Putamen (tissue), 1 donor: ENCODE data around the gene DOCK4.

Source experiments
- DNase-seq: peaks from one replicate; pipeline ENCODE4 v3.0.0-alpha.2; 2016; ENCODE audit warnings: low spot score

Gene DOCK4

DNA sequence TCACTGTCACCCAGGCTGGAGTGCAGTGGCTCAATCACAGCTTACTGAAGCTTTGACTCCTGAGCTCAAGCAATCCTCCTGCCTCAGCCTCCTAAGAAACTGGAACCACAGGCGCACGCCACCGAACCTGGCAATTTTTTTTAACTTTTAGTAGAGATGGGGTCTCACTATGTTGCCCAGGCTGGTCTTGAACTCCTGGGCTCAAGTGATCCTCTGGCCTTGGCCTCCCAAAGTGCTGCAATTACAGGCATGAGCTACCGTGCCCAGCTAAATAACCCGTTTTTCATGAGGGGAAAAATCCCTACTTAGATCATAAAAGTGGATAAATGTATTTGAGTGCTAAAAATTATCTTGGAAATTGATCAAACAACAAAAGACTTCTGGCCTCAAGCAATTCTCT, 443.4 kb downstream of the DOCK4 start:
- no peak for DNase-seq

DNA sequence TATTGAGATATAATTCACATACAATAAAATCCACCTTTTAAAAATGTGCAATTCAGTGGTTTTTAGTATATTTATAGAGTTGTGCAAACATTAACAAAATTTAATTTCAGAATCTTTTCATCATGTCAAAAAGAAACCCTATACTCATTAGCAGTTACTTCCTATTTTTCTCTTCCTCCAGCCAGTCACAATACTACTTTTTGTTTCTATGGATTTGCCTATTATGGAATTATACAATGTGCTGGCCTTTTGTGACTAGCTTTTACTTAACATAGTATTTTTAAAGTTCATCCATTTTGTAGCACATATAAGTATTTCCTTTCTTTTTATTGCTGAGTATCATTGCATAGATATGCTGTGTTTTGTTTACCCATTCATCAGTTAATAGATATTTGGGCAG, 444.0 kb downstream of the DOCK4 start:
- DNase-seq = no peak

DNA sequence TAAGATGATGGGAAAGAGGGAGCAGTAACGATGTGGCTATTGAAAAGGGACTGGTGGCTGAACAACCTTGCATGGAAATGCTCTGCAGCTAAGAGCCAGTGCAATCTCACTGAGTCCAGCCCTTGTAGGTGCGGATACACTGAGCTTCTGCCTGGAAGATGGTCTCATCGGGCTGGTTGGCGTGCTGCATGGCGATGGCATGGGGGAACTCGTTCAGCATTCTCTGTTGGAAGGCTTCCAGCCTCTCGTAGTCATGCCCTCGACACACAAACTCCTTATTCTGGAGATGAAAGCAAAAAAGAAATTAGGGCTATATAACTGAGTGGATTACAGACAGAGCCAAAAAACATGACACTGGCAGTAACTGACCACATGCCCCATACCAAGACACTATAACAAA, 446.2 kb downstream of the DOCK4 start:
- no peak for DNase-seq

DNA sequence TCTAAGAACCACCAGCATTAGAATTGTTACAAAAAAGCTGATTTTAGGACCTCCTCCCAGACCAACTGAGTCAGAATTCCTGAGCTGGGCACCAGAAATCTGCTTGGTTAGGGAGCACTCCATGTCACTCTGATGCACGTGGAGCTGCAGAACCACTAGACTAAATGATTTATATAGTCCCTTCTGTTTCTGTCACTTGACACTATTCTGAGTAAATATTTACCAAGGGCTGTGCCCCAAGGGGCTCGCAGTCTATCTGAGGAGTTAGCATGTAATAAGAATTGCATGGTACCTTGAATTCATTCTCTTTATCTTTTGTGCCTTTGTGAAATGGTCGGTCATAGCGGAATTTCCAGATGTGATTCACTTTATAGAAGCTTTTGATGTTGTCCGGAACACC, 447.9 kb downstream of the DOCK4 start:
- no peak for DNase-seq

DNA sequence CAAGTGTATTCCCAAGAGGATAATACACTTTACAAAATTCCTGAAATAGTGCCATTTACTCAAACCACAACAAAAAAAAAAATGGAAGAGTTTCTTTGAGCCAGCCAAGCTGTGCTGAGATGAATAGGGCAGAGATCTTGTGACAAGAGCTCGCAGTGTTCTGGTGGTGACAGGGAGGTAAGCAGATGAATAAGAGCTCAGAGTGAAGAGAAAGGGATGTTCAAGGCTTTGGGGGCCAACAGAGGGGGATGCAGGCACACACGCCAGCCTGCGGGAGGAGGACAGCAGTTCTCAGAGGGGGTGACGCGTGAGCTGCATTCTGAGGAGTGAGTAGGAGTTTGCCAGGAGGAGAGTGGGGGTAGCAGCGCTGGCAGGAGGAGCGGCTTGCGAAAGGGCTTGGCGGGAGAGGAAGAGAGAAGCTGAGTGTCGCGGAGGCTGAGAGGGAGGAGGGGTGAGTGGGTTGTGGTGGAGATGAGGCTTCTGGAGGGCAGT, 449.5 kb downstream of the DOCK4 start:
- peak; percentile 91 for DNase-seq

DNA sequence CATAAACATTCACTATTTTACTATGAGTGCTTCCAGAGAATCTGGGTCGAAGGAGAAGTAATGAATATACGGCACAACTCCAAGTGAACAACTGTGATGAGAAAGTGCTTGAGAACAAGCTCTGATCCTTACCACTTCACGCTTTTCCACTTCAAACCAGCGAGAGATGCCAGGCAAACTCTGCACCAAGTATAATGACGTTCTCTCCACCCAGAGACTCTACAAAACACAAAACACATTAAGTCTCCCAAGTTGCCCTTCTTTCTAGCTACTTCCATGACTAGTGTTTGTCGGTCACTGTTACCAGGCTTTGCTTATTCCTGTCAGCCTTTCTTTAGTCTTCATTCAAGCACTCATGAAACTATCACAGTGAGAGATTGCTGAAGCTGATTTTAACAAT, 450.8 kb downstream of the DOCK4 start:
- no peak for DNase-seq

DNA sequence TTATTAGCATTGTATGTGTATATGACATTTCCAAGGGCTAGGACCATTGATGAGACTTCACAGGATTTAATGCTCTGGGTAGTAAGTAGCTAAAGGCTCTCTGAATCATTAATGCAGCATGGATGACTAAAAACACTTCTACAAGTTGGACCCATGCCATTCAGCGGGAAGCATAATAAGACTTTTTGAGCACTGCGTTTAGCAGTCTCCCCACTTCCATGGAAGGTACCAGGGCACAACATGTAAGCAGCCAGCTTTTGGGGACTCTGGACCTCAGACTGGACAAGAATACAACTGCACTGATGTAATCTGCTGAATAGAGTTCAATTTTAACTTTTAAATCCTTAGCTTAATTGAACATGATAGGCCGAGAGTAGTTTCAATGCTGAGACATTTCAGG, 452.2 kb downstream of the DOCK4 start:
- peak; percentile 45 for DNase-seq

DNA sequence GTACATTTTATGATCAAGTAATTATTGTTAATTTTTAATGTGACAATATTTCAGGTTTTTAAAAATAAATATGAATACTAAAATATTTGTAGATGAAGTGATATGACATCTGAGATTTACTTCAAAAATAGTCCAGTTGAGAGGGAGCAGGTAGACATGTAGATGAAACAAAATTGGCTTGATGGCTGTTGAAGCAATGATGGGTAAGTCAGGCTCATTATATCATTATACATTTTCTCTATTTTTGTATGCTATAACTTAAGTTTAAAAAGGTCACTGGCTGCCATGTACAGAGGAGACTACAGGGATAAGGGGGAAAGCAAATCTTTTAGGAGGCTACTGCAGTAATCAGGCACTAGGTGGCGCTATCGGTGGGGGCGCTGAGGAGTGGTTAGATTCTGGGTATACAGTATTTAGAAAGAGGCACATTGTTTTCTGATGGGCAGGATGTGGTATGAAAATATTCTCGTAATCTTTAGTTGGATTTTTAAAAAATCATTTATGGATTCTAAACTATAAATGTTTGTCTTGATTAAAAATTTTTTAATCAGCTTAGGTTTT, 454.1 kb downstream of the DOCK4 start:
- DNase-seq = peak; percentile 56

DNA sequence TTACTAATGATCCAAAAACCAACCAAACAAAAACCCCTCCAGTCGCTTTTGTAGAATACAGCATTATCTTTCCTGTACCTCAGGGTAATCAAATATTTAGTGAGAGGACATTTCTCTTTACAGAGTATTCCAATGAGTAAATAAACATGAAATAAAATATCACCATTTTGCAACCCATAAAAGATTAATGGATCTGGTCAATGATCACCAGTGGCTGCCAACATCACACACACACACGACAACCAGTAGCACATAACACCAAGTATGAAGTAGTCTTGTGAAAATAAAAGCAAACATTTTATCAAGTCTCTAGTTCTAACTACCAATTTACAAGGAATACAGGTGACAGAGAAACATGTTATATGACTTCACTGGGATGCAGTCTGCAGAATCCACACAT, 455.3 kb downstream of the DOCK4 start:
- DNase-seq = no peak

DNA sequence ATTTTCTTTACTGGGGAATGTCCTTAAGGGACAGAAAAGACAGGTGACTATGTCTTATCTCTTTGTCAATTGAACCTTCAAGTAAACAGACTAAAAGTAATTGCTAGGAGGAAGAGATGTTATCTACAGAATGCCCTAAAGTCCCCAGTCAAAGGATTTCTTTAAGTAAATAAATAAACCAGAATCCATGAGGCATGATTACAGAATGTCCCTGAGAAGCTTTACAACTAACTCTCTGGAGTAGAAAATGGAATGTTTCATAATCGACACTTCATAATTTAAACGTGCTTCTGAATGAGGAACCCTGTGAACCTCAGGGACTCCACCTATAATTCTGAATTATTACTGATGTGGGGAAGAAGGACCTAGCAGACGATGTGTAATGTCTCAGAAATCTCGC, 456.0 kb downstream of the DOCK4 start:
- no peak for DNase-seq

DNA sequence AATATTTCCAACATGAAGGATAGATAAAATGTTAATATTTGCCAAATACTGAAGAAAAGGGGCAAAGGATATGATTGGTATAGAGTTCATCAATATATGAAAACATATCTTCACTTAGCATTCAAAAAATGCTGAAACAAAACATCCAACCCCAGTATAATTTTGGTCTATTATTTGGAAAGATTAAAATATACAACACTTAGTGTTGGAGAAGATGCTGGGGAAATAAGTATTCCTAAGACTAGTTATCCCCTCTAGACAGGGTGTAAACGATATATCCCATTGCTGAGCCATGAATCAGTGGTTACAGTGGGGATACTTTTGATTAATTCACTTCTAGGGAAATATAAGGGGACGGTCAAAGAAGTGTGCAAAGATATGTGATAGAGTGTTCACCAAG, 456.6 kb downstream of the DOCK4 start:
- no peak for DNase-seq

DNA sequence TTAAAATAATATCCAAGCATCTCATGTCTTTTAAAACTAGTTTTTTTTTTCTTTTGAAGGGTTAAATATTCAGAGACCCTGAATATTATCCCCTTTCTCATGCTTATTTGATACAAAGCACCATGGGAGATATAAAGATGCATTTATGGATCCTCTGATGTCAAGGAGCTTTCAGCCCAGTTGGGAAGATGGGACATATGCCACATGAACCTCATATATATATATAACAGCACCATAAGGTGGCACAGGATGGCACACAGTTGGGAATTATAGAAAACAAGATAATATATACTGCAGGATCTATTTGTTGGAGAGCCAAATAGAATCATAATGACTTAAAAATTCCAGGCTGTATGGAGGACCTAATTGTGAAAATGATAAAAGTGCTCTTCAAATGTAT, 458.5 kb downstream of the DOCK4 start:
- no peak for DNase-seq

DNA sequence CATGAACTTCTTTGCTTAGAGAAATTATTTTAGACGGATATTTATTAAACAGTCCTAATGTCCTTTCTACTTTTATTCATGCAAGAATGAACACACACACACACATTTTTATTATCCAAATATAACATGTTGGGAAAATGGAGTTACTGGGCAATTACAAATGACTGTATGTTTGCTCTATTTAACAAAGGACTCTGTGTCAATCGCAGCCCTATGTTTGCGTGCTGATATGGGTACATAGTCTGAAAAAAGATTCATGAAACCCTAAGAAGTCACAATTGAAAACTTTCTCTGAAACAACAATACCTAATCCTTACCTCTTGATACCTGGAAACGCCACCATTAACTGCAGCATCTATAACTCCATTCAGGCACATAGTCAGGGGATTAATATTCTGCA, 459.2 kb downstream of the DOCK4 start:
- no peak for DNase-seq

DNA sequence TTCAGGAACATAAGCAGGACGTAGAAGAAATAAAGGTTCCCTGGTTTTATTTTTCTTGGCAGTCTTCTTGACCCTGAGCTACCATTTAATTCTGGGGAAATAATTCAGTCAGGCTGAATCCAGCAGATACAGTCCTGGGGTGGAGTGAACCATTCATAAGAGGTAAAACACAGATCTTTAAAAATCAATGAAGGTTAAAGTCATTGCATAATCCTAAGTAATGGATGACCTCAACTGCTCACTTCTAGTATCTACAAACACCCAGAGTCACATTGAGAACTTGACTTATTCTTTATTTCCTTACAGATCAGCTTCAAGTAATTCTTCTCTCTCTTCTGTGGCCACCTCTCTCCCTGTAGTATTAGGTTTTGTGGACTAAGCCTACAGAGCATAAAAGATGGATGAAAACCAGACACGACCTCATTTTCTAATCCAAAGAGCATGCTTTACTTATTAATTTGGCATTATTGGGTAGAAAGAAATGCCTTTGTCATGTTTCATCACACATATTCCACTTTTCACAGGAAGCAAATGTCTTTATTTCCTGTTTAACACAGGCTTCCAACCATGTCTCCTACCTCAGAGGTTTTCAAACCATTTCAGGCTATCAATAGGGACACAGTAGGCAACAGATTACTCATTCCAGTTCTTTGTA, 461.6 kb downstream of the DOCK4 start:
- DNase-seq = no peak

DNA sequence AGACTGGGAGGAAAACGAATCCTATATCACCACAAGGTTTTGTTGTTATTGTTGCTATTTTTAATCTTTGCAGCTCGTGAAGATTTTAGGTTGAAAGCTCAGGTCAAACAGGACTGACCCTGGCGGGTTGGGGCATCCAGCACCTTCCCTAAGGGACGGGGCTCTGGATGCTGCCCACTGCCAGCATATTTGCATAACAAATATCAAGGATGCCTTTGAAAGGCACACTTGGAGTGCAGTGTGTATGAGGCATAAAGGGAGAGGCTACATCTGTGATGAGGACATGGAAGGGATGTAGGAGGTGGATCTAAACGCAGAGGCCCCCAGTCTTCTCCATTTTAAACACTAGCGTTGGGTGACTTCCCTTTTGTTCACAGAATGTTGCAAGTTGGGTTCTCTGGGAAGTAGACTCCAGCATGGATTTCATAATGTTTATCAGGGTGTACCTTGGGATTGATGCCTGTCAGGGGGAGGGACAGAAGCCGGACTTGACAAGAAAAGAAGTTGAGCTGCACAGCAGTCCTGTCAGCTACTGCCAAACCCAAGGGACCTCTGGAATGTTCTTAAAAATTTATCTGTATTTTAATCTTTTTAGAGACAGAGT, 462.9 kb downstream of the DOCK4 start:
- no peak for DNase-seq

DNA sequence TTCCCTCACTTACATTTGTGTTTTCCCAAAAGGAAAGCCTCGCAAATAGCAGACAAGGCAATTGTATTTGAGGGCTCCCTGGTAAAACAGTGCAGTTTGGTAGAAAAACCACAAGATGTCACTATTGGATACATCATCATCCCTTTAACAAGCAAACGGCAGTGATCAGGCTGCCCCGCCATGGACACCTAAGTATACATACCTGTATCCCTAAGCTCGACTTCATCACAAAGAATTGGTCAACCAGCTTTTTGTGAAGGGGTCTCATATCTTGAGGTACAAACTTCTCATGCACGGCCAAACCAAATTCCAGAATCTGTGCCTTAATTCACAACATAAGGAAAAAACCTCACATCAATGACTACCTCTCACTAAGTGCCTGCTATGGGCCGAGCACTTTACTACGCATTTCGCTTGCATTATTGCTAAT, 464.4 kb downstream of the DOCK4 start:
- peak; percentile 78 for DNase-seq

DNA sequence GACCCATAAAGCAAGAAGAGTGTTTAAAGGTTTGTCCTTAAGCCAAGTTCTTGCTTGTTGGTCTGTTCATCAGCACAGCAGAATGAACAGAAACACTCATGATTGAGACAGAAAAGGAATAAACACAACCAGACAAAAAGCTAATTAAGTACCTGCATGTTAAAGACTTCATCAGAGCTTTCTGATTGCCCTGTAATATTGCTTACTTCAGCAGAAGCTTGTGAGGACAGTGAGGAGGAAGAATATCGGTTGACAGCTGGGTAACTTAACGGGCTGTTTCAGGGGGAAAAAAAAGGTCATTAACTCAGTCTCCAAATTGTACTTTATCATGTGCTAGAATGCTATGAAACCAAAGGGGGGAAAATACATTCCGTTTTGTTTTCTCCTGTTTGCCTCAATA, 465.3 kb downstream of the DOCK4 start:
- DNase-seq = no peak

DNA sequence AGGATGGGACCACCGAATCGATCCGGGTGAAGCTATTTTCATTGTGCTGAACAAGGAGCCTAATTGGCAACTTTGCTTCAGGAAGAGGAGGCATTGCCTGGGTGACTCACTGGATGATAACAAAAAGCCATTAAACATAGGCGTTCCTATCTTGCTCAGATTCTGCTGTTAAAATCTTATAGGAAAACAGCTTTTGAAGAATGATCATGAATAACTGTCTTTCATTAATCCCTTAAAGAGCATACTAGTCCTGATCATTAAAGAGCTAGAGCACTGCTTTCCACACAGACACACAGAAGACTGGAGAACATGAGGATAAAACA, 469.7 kb downstream of the DOCK4 start:
- no peak for DNase-seq

DNA sequence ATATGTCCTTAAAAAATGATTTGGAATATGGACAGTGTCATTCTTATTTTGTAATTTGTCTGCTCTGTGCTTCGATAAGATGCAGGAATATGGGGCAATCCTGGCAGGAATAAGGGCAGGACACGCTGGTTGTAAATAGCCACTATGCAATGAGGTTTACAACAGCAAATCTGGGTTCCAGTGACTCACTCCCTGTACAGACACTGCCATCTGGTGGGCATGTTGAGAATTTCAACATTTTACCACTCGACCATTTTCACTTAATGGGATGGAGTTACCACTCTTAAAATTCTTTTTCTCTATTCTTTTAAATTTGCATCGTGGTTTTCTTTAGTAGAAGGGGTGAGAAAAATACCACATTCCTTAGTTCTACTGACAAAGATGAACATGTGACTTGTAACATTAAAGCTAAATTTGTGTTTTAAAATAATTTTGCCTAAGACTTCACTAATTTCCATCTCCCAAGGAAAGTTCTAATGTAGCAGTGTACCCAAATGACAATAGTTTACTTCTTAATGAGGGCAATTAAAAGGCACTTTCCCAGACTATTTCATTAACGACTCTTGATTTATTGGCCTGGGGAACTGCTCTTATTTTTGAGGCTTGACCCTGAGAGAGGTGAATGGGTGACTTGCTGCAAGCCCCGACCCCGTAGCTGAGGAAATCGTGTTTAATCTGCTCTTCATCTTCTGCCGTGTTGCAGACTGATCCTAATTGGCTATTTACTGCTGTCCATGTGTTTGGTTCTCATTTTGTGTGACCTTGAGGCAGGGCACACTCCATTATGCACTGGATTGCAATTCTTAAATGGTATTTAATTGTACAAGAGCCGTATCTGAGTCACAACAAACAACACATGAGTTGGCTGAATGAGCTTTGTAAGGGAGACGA, 470.3 kb downstream of the DOCK4 start:
- peak; percentile 64 for DNase-seq

DNA sequence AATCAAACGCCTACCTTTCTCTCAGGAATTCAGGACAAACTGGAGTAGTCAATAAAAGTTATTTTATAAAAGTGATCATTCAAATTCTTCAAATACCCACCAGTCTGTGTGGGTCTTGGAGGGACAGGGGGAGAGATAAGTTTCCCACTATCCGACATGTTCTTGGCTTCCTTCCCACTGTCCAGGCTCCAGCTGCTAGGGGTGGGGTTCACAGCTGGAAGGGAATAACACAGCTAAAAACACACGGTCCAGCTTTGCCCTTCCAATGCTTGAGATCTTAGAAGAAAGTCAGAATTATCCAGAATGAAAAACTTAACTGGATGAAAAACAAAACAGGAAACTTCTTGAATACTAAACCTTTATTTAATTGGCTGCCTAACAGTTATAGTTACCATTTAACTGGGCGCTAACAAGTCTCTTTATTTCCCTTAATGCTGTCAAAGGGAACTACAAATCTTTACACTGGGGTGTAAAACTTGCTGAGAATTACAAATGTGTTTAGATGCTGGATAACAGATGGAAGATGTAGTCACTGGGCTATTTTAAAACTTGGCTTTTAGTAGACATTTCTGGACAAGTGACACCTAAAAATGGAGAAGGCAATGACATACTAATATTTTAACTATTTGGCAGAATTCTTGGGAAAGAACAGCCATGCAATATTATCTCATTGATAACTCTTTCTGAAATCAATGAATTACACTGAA, 471.1 kb downstream of the DOCK4 start:
- DNase-seq = no peak

DNA sequence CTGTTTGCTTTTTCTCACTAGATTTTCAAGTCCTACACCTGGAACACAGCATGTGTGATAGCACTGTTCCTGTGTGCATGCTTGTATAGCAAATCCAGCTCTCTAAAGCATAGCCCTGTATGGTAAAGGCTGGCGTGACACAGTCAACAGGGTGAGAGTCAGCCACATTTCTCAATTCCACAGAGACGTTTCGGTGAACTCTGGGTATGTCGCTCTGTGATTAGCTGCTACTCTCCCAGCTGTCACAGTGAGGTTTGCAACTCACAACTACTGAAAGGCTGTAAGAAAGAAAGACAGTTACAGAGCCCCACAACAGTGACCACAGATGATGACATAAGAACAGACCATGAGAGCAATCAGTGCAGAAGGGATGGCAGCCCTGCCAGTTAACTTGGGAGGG, 473.3 kb downstream of the DOCK4 start:
- DNase-seq = no peak
